22Rv1 (cell line): ENCODE measurements around the gene SIPA1L3.

Experiments used
- H3K27ac ChIP-seq: fragments of 450-650 bp; 2 replicates; pipeline ENCODE4 v1.5.1; 2017
- CTCF ChIP-seq: fragments of 450-650 bp; IDR thresholded peaks from 2 replicates; pipeline ENCODE4 v1.5.1; 2017; ENCODE audit warnings: mild to moderate bottlenecking
- ZFX ChIP-seq: fragments of 450-650 bp; IDR thresholded peaks from 2 replicates; pipeline ENCODE4 v1.6.1; 2017; ENCODE audit warnings: antibody characterized with exemption, borderline replicate concordance

The SIPA1L3 gene

GRCh38 chr19:38172001-38172400 lies 265.0 kb downstream of the SIPA1L3 start:
- H3K27ac ChIP-seq, result no peak overlapping the region
- TF ChIP-seq ZFX, result no peak
- no peak for TF ChIP-seq CTCF

- H3K27ac ChIP-seq, result no peak overlapping the region
- TF ChIP-seq CTCF (no peak), ZFX (no peak)
Observed at GRCh38 chr19:38173291-38174041, 266.5 kb downstream of the SIPA1L3 start.

GRCh38 chr19:38175422-38175821 lies 268.4 kb downstream of the SIPA1L3 start:
- TF ChIP-seq CTCF (no peak), ZFX (no peak)
- H3K27ac ChIP-seq, result no peak overlapping the region

- H3K27ac ChIP-seq, result no peak overlapping the region
- TF ChIP-seq ZFX (no peak), CTCF (no peak)
Observed at GRCh38 chr19:38180071-38180470, 273.1 kb downstream of the SIPA1L3 start.

GRCh38 chr19:38182536-38183210 lies 275.7 kb downstream of the SIPA1L3 start:
- no peak overlapping the region for H3K27ac ChIP-seq
- TF ChIP-seq CTCF, result no peak

GRCh38 chr19:38183251-38183897 lies 276.4 kb downstream of the SIPA1L3 start:
- H3K27ac ChIP-seq, result no peak overlapping the region
- TF ChIP-seq CTCF, result no peak
- no peak for TF ChIP-seq ZFX

- TF ChIP-seq ZFX, result no peak
- TF ChIP-seq CTCF, result no peak
- H3K27ac ChIP-seq, result no peak overlapping the region
Observed at GRCh38 chr19:38184815-38185214, 277.8 kb downstream of the SIPA1L3 start.
